A673 (cell line): ENCODE measurements around the gene ZBTB44. TPM values are rescaled to one million over a fixed set of nuclear protein-coding genes. Genes with fewer than 3 reads are reported as not detected.

ENCODE experiments used
- BruUV-seq: library from RNA; stranded (reverse); fragments of 400-500 nt; replicated peaks from 2 replicates; lab custom pipeline; 2021; lab: Mats Ljungman, UMichigan
- CTCF ChIA-PET: fragments of 300-600 bp; sonication (Branson Sonifier 250); formaldehyde crosslinking; loops from one replicate; lab custom pipeline; 2022; ENCODE audit warnings: antibody characterized with exemption; lab: Charles Lee
- POLR2A ChIA-PET: fragments of 300-600 bp; sonication (Branson Sonifier 250); formaldehyde crosslinking; loops from one replicate; lab custom pipeline; 2022; ENCODE audit warnings: antibody characterized with exemption; ENCODE audit not compliant: low non-redundant PET; lab: Charles Lee
- DNase-seq: peaks from one replicate; pipeline ENCODE4 v3.0.0-alpha.2; 2015; ENCODE audit warnings: low spot score
- H3K27ac ChIP-seq: fragments of 200-600 bp; sonication (generic); 2 replicates; pipeline ENCODE4 v1.5.1; 2016; ENCODE audit warnings: mixed run types, low read depth, mild to moderate bottlenecking, mixed read lengths, antibody characterized with exemption, low read length; ENCODE audit not compliant: poor library complexity, severe bottlenecking
- H3K27me3 ChIP-seq: fragments of 200-600 bp; sonication (generic); replicated peaks from 2 replicates; pipeline ENCODE4 v1.6.1; 2017; ENCODE audit warnings: mixed run types, low read depth, mild to moderate bottlenecking, mixed read lengths, antibody characterized with exemption, low read length; ENCODE audit not compliant: insufficient read depth, poor library complexity
- H3K36me3 ChIP-seq: fragments of 200-600 bp; sonication (generic); 2 replicates; pipeline ENCODE4 v1.6.1; 2016; ENCODE audit warnings: mixed run types, mild to moderate bottlenecking, mixed read lengths, antibody characterized with exemption, low read length; ENCODE audit not compliant: insufficient read depth, poor library complexity, severe bottlenecking
- H3K4me1 ChIP-seq: fragments of 200-600 bp; sonication (generic); 2 replicates; pipeline ENCODE4 v1.6.1; 2017; ENCODE audit warnings: mixed run types, mild to moderate bottlenecking, mixed read lengths, antibody characterized with exemption, low read length; ENCODE audit not compliant: insufficient read depth, poor library complexity, severe bottlenecking
- H3K4me3 ChIP-seq: fragments of 200-600 bp; sonication (generic); 2 replicates; pipeline ENCODE4 v1.5.1; 2016; ENCODE audit warnings: low read depth, mixed run types, mild to moderate bottlenecking, mixed read lengths, low read length; ENCODE audit not compliant: poor library complexity, severe bottlenecking
- H3K9me3 ChIP-seq: fragments of 200-600 bp; sonication (generic); 2 replicates; pipeline ENCODE4 v1.6.1; 2016; ENCODE audit warnings: mixed run types, low read depth, mild to moderate bottlenecking, mixed read lengths, antibody characterized with exemption, low read length; ENCODE audit not compliant: poor library complexity, severe bottlenecking
- EZH2 ChIP-seq: fragments of 200-600 bp; sonication (generic); IDR thresholded peaks from 2 replicates; pipeline ENCODE4 v1.6.1; 2017; ENCODE audit warnings: borderline replicate concordance, low read depth, mild to moderate bottlenecking, mixed read lengths, antibody characterized with exemption, low read length; ENCODE audit not compliant: poor library complexity, severe bottlenecking
- intact Hi-C: fragments of 100-400 bp; cut with micrococcal nuclease; formaldehyde crosslinking; loops from one replicate; pipeline ENCODE4 v1.10.0; 2022; ENCODE audit not compliant: unreplicated experiment
- total RNA-seq: library from RNA; stranded (reverse); gene quantifications from 2 replicates; pipeline ENCODE4 v1.2.3, GENCODE V29; 2021
- TF ChIP-seq, protein P1 (sequence below): fragments of 300-800, 200-600 bp; sonication (generic); conservative IDR thresholded peaks from 2 replicates; pipeline ENCODE4 v1.5.1; 2017; ENCODE audit warnings: low read depth, mild to moderate bottlenecking, antibody characterized with exemption, low read length, moderate library complexity, mixed read lengths

The ZBTB44 gene
- total RNA-seq, 1 experiment from 2014 or later = 37.0 TPM

- Histone ChIP-seq H3K27ac (no peak overlapping the region), H3K36me3 (no peaks in the 10 kb centered on the region), H3K27me3 (no peaks in the 10 kb centered on the region), H3K9me3 (no peaks in the 10 kb centered on the region), H3K4me1 (peaks cover 16% of the 10 kb centered on the region), H3K4me3 (no peak overlapping the region)
- DNase-seq = no peak
- no TSS peak for BruUV-seq
- TF ChIP-seq, protein P1, sequence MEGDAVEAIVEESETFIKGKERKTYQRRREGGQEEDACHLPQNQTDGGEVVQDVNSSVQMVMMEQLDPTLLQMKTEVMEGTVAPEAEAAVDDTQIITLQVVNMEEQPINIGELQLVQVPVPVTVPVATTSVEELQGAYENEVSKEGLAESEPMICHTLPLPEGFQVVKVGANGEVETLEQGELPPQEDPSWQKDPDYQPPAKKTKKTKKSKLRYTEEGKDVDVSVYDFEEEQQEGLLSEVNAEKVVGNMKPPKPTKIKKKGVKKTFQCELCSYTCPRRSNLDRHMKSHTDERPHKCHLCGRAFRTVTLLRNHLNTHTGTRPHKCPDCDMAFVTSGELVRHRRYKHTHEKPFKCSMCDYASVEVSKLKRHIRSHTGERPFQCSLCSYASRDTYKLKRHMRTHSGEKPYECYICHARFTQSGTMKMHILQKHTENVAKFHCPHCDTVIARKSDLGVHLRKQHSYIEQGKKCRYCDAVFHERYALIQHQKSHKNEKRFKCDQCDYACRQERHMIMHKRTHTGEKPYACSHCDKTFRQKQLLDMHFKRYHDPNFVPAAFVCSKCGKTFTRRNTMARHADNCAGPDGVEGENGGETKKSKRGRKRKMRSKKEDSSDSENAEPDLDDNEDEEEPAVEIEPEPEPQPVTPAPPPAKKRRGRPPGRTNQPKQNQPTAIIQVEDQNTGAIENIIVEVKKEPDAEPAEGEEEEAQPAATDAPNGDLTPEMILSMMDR = no peak
- no peak for TF ChIP-seq EZH2
- ChIA-PET CTCF (no interaction called here), POLR2A (no interaction called here)
- intact Hi-C loops = no loop called here
Measured at GRCh38 chr11:130187096-130187495, 127.6 kb downstream of the ZBTB44 start.

GRCh38 chr11:130183878-130184610, 130.7 kb downstream of the ZBTB44 start:
- no peak overlapping the region for H3K27ac ChIP-seq
- CTCF ChIA-PET = interaction anchor here (0.7 kb wide), 2 partner anchors 302 to 400 kb away, joined by 5 to 6 read pairs; no protein-coding TSS in a partner anchor
- intact Hi-C loops = no loop called here
- POLR2A ChIA-PET = no interaction called here
- H3K4me1 ChIP-seq = no peaks in the 10 kb centered on the region
- TF ChIP-seq, protein P1 = no peak
- no peak for TF ChIP-seq EZH2
- BruUV-seq = no TSS peak
- H3K27me3 ChIP-seq = no peaks in the 10 kb centered on the region
- H3K9me3 ChIP-seq = no peaks in the 10 kb centered on the region
- no peak for DNase-seq
- H3K36me3 ChIP-seq = no peaks in the 10 kb centered on the region
- no peak overlapping the region for H3K4me3 ChIP-seq

GRCh38 chr11:130181295-130182272, 133.1 kb downstream of the ZBTB44 start:
- Histone ChIP-seq H3K9me3 (no peaks in the 10 kb centered on the region), H3K27ac (no peak overlapping the region), H3K4me1 (no peaks in the 10 kb centered on the region), H3K36me3 (no peaks in the 10 kb centered on the region), H3K27me3 (no peaks in the 10 kb centered on the region), H3K4me3 (no peak overlapping the region)
- intact Hi-C loops = no loop called here
- TF ChIP-seq, protein P1 = no peak
- no peak for TF ChIP-seq EZH2
- ChIA-PET POLR2A (no interaction called here), CTCF (no interaction called here)
- no TSS peak for BruUV-seq
- DNase-seq = no peak
